MCF 10A (cell line): ENCODE measurements around the gene RAPGEF6. TPM values are rescaled to one million over a fixed set of nuclear protein-coding genes. Genes with fewer than 3 reads are reported as not detected.
"Not testable (repeated sequence)": the region's sequence is repeated elsewhere in the genome, so short reads cannot be mapped to it uniquely, and the experiment has no call there.

Experiments
- BruUV-seq: library from RNA; stranded (reverse); fragments of 400-500 nt; replicated peaks from 2 replicates; lab custom pipeline; 2021; lab: Mats Ljungman, UMichigan
- CTCF ChIA-PET: fragments of 300-600 bp; sonication (Branson Sonifier 250); formaldehyde crosslinking; extraction: SDS; loops from one replicate; lab custom pipeline; 2021; ENCODE audit warnings: antibody characterized with exemption, inconsistent platforms; lab: Yijun Ruan, JAX
- POLR2A ChIA-PET: fragments of 300-600, 350-650 bp; sonication (Branson Sonifier 250); formaldehyde crosslinking; extraction: SDS; loops from one replicate; lab custom pipeline; 2020; ENCODE audit warnings: antibody characterized with exemption, inconsistent platforms; lab: Yijun Ruan, JAX
- DNase-seq: peaks from one replicate; pipeline ENCODE4 v3.0.0-alpha.2; 2018; ENCODE audit not compliant: unreplicated experiment
- H3K27ac Mint-ChIP-seq: one replicate; pipeline ENCODE4 v1.8.0; 2022; ENCODE audit warnings: mild to moderate bottlenecking, low read depth, mixed read lengths; ENCODE audit not compliant: unreplicated experiment
- H3K27me3 Mint-ChIP-seq: one replicate; pipeline ENCODE4 v1.8.0; 2022; ENCODE audit warnings: mixed read lengths; ENCODE audit not compliant: insufficient read depth, unreplicated experiment
- H3K36me3 Mint-ChIP-seq: one replicate; pipeline ENCODE4 v1.8.0; 2022; ENCODE audit warnings: mild to moderate bottlenecking, moderate library complexity, mixed read lengths; ENCODE audit not compliant: insufficient read depth, unreplicated experiment
- H3K4me1 Mint-ChIP-seq: one replicate; pipeline ENCODE4 v1.8.0; 2022; ENCODE audit warnings: mixed read lengths; ENCODE audit not compliant: insufficient read depth, unreplicated experiment
- H3K4me3 Mint-ChIP-seq: one replicate; pipeline ENCODE4 v1.8.0; 2022; ENCODE audit warnings: mild to moderate bottlenecking, moderate library complexity, mixed read lengths; ENCODE audit not compliant: unreplicated experiment
- H3K9me3 Mint-ChIP-seq: one replicate; pipeline ENCODE4 v1.8.0; 2022; ENCODE audit warnings: mixed read lengths; ENCODE audit not compliant: unreplicated experiment
- CTCF ChIP-seq: fragments of 200-600 bp; IDR thresholded peaks from one replicate; pipeline ENCODE4 v1.8.0; 2022; ENCODE audit warnings: antibody characterized with exemption, mild to moderate bottlenecking; ENCODE audit not compliant: unreplicated experiment
- intact Hi-C: fragments of 100-400 bp; cut with micrococcal nuclease; formaldehyde crosslinking; loops from 2 replicates; pipeline ENCODE4 v1.14.1; 2022
- total RNA-seq: library from RNA; stranded (reverse); gene quantifications from 2 replicates; pipeline ENCODE4 v1.2.3, GENCODE V29; 2022

Gene RAPGEF6
- total RNA-seq, 1 experiment from 2014 or later: 20.5 TPM

GRCh38 chr5:131488463-131488862 is 146.6 kb downstream of the RAPGEF6 start:
- peaks cover 28% of the 10 kb centered on the region for H3K36me3 Mint-ChIP-seq
- TF ChIP-seq CTCF: no peak
- no peaks in the 10 kb centered on the region for H3K9me3 Mint-ChIP-seq
- ChIA-PET CTCF (no interaction called here), POLR2A (interaction anchor here (1.2 to 1.8 kb wide), 2 partner anchors 10 to 26 kb away, joined by 3 to 4 read pairs; no protein-coding TSS in a partner anchor)
- no peak overlapping the region for H3K4me3 Mint-ChIP-seq
- no peak for DNase-seq
- intact Hi-C loops: no loop called here
- H3K4me1 Mint-ChIP-seq: no peaks in the 10 kb centered on the region
- no TSS peak for BruUV-seq
- no peaks in the 10 kb centered on the region for H3K27me3 Mint-ChIP-seq
- H3K27ac Mint-ChIP-seq: no peak overlapping the region

GRCh38 chr5:131487371-131487770 is 147.7 kb downstream of the RAPGEF6 start:
- ChIA-PET CTCF (interaction anchor here (1.2 to 1.8 kb wide), 2 partner anchors 11 to 21 kb away, joined by 3 read pairs; no protein-coding TSS in a partner anchor), POLR2A (interaction anchor here (1.2 kb wide), 1 partner anchor 27 kb away, joined by 3 read pairs; no protein-coding TSS in a partner anchor)
- H3K4me3 Mint-ChIP-seq, H3K27ac Mint-ChIP-seq, H3K9me3 Mint-ChIP-seq, H3K27me3 Mint-ChIP-seq, H3K4me1 Mint-ChIP-seq, intact Hi-C loops, DNase-seq, BruUV-seq: not testable (repeated sequence)
- H3K36me3 Mint-ChIP-seq: peaks cover 27% of the 10 kb centered on the region

DNA sequence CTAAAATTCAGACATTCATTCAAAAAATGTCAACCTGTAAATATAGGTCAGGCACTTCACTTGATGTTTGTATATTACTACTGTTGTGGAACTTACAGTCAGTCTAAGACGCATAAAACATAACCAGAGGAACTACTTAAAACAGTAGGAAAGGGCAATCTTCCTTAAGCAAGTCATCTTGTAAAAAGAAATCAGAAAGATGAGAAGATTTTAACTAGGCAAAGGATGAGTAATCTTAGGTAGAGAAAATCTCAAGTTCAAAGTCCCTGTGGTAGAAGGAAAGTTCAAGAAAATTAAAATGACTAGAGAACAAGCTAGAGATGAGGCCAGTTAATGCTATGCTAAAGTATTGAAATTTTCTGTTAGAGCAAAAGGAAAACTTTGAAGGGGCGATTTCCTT is 152.4 kb downstream of the RAPGEF6 start:
- H3K4me1 Mint-ChIP-seq: no peaks in the 10 kb centered on the region
- no peak overlapping the region for H3K27ac Mint-ChIP-seq
- no peaks in the 10 kb centered on the region for H3K9me3 Mint-ChIP-seq
- no peaks in the 10 kb centered on the region for H3K27me3 Mint-ChIP-seq
- no peak overlapping the region for H3K4me3 Mint-ChIP-seq
- CTCF ChIA-PET: no interaction called here
- POLR2A ChIA-PET: interaction anchor here (0.6 to 1.2 kb wide), 2 partner anchors 8 to 83 kb away, joined by 3 read pairs; no protein-coding TSS in a partner anchor
- BruUV-seq: no TSS peak
- intact Hi-C loops: no loop called here
- peaks cover 45% of the 10 kb centered on the region for H3K36me3 Mint-ChIP-seq
- TF ChIP-seq CTCF: no peak
- no peak for DNase-seq

DNA sequence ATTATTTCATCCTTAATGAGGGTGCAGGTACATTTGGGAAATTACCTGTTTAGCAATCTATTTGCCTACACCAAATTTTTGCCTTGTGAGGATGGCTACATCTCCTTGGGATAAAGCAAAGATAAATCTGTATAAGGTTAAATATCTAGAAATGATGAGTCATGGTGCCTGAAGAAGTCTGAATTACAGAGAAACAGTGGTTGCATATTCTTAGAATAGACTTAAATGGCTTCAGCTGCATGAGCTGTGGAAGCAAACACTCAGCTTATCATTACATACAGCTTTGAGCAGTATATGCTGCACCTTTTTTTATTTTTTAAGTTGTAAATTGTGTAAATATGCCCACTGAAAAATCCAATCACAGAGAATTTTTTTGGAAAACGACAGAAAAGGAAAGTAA is 153.5 kb downstream of the RAPGEF6 start:
- BruUV-seq: no TSS peak
- Mint-ChIP-seq H3K36me3 (peaks cover 40% of the 10 kb centered on the region), H3K27me3 (no peaks in the 10 kb centered on the region), H3K4me1 (no peaks in the 10 kb centered on the region), H3K9me3 (no peaks in the 10 kb centered on the region), H3K27ac (no peak overlapping the region), H3K4me3 (no peak overlapping the region)
- no peak for DNase-seq
- no peak for TF ChIP-seq CTCF
- intact Hi-C loops: no loop called here
- POLR2A ChIA-PET: no interaction called here
- CTCF ChIA-PET: no interaction called here
